ENCODE measurements around the gene MS4A6E.
"Not testable (repeated sequence)": the region's sequence is repeated elsewhere in the genome, so short reads cannot be mapped to it uniquely, and the experiment has no call there.

MS4A6E gene, protein sequence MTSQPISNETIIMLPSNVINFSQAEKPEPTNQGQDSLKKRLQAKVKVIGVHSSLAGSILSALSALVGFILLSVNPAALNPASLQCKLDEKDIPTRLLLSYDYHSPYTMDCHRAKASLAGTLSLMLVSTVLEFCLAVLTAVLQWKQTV

GRCh38 chr11:60326955-60327354, at the start of gene MS4A6E:
Gene MS4A6E (plus strand): TSS chr11:60327255. CDS start chr11:60334896, 7,641 bp downstream.
- DNase-seq (ENCODE audit: low read depth in 2 of 2) = no peak

DNA sequence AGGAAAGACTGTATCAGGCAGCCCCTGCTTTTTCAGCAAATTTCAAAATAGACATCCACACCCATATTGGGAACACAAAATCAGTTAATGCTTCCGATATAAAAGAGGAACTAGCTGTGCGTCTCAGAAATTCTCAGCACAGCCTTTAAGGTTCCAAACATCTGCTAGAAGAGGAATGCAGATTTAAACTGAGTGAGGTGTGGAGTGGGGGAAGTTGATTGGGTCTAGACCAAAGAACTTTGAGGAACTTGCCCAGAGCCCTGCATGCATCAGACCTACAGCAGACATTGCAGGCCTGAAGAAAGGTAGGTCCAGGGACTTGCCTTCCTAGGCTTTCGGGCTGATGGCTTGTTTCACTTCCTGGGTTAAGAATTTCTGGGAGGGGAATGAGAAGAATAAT, 46.6 kb upstream of the MS4A6E start, which contains the start of gene MS4A4A:
Gene MS4A4A, plus strand, starts transcription at position 255 of the 400 bp plus-strand sequence. Its CDS starts 10 bp downstream, at position 265.
- no peak for DNase-seq (ENCODE audit: low read depth in 2 of 2)

DNA sequence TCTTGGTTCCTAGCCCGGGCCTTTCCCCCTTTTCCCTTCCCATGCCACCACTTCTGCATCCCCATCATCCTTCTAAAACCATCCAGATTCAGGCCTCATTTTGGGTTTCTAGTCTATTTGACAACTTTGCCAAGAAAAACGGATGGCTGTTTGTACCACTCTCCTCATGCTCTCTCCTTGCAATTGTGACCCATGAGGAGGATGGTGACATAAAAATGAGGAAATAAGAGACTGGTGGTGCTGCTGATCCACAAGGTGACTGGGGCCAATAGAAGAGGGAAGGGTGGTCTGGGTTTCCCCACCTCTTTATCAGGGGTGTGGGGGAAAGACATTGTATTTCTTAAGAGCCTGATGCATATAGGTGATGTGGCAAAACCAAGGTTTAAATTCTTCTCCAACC, 45.6 kb upstream of the MS4A6E start:
- DNase-seq (ENCODE audit: low read depth in 2 of 2) = no peak

DNA sequence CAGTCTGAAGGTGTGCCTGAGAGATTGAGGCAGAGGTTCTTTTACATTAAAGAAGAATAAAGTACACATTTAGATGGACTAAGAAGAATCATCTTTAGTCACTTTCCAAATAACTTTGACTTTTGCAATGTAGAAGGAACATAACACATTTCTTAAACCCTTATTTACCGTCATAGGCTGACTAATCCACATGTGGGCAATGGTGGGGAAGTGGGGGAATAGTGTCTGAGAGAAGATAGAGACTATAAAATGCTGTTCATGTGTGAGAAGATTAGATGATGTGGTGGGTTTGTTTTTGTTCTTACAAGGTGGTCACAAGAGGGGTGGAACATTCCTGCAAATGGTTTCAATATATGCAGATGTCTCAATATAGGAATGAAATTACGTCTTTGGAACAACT, 44.8 kb upstream of the MS4A6E start:
- no peak for DNase-seq (ENCODE audit: low read depth in 2 of 2)

DNA sequence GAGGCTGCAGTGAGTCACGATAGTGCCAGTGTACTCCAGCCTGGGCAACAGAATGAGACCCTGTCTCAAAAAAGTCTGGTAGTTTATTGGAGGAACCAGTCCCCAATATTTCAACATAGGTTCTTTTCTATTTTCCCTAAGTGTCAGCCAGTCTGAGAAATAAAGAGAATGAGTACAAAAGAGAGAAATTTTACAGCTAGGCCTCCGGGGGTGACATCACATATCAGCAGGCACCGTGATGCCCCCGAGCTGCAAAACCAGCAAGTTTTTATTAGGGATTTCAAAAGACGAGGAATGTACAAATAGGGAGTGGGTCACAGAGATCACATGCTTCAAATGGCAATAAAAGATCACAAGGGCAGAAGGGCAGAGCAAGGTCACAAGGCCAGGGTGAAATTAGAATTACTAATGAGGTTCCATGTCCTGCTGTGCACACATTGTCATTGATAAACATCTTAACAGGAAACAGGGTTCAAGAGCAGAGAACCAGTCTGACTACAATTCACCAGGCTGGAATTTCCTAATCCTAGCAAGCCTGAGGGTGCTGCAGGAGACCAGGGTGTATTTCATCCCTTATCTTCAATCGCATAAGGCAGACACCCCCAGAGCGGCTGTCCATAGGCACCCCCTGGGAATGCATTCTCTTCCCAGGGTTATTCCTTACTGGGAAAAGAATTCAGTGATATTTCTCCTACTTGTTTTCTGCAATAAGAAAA, 41.5 kb upstream of the MS4A6E start:
- DNase-seq (ENCODE audit: low read depth in 2 of 2) = not testable (repeated sequence)

DNA sequence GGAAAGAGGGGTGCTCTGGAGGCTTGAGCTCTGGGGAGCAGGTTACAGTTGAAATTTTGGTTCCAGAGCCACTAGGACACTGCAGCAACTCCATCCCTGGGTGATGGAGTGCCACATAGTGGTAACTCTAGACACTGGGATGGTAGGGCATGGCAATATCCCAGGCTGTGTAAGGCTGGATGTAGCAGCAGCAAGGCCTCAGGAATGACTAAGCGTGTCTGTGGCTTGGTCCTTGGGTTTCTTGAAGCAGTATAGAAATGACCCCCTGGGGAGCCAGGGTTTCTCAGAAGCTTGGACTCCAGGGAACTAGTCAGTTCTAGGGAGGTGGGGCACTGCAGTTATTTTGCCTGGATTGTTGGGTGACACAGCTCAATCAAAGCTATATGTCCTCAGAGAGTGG, 38.5 kb upstream of the MS4A6E start:
- DNase-seq (ENCODE audit: low read depth in 2 of 2) = no peak

- no peak for DNase-seq (ENCODE audit: low read depth in 2 of 2)
These were observed 34.9 kb upstream of the MS4A6E start for GRCh38 chr11:60292145-60292544.

DNA sequence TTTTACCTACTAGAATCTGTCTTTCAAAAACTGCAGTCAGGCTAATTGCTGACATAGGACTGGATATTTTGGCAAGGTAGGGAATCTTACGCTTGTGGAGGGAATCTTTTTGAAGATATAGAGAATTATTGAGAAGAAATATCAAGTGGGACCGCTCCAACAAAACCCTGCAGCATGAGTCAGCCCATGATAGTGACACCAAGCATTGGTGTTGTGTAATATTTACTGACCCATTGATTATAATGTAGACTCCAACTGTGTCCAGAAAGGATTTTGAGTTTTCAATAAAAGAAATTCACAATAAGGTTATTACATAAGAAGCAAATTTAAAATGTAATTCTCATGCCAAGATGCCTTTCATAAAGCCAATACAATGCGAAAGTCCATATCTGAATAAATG, 25.9 kb upstream of the MS4A6E start:
- DNase-seq (ENCODE audit: low read depth in 2 of 2) = no peak

DNA sequence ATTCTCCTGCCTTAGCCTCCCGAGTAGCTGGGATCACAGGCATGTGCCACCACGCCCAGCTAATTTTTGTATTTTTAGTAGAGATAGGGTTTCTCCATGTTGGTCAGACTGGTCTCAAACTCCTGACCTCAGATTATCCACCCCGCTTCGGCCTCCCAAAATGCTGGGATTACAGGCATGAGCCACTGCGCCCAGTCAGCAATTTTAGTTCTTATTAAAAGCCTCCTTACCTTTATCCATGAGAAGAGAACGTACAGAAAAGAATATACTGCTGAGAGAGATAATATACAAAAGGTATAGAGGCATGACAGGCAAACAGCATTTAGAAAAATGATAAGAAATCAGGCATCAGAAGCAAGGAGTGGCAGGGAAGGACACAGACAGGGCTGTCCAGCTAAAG, 25.2 kb upstream of the MS4A6E start:
- DNase-seq (ENCODE audit: low read depth in 2 of 2) = not testable (repeated sequence)

- DNase-seq (ENCODE audit: low read depth in 2 of 2) = no peak
These were observed 23.4 kb upstream of the MS4A6E start for GRCh38 chr11:60303661-60304060.

DNA sequence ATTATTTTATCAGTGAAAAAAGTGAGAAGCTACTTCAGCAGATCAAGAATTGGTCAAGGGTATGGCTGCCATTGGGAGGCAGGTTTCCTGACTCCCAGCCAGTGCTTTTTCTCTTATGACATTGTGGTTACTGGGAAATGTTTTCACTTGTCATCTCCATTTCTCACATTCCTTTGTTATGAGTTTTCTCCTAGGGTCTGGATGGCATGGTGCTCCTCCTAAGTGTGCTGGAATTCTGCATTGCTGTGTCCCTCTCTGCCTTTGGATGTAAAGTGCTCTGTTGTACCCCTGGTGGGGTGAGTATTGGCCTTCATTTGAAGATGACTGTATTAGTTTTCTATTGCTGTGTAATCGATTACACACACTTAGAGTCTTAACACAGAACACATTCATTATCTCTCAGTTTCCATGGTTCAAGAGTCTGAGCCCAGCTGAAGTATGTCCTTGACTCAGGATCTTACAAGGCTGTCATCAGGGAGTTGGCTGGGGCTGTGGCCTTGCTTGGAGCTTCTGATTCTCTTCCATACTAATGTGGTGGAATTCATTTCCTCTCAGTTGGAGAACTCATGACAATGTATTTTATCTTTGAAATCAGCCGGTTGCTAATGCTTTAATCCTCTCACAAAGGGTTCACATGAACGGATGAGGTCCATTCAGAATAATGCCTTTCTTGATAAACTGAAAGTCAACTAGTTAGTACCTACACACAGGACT, 21.0 kb upstream of the MS4A6E start:
- no peak for DNase-seq (ENCODE audit: low read depth in 2 of 2)

DNA sequence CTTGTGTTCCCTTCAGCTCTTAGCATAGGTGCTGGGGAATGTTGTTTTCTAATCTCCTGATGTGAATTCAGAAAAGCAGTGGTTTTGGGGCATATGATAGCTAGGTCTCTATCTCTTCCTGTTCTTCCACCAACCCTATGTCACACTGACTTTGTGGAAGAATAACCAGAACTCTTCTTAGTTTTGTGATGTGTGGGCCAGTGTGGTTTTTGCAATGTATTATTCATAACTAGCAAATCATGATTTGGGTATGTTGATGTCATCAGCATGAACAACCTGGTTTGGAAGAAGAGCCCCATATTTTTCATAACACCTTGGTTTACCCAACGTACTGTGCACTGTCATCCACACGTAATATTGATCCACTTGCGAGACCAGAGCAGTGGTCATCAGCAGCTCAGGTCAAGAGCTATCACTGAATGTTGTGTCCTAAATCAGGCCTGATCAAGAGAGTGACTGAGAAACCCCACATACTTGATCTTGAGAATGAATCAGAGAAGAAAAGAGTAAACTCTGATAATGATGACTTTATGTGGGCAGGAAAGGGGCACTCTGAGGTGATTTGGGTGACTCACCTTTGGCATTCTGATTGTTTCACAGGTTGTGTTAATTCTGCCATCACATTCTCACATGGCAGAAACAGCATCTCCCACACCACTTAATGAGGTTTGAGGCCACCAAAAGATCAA, 19.4 kb upstream of the MS4A6E start:
- peak in 1 of 2 experiments; percentile 0 for DNase-seq (ENCODE audit: low read depth in 2 of 2)

- DNase-seq (ENCODE audit: low read depth in 2 of 2) = no peak
These were observed 16.6 kb upstream of the MS4A6E start for GRCh38 chr11:60310407-60310998.

- DNase-seq (ENCODE audit: low read depth in 2 of 2) = no peak
These were observed 12.3 kb upstream of the MS4A6E start for GRCh38 chr11:60314635-60315321.

DNA sequence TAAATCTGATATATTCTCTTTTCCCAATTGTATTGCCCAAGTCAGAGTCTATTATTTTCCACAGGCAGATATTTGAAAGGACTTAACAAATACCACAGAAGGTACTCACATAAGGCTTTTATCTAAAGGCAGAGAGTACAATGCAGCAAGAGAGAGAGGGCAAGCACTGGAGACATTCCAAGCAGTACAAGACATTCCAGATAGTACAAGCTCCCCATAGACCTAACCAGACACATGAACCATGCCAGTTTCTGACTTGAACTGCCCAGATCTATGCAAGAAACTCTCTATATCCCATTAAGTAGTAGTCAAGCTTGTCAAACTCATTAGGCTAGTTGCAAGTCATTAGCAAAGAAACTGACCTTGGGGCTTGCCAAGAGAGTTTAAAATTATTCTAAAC, 11.2 kb upstream of the MS4A6E start:
- DNase-seq (ENCODE audit: low read depth in 2 of 2) = no peak

GRCh38 chr11:60316317-60316716, 10.7 kb upstream of the MS4A6E start:
- DNase-seq (ENCODE audit: low read depth in 2 of 2) = no peak

GRCh38 chr11:60318726-60319125, 8.3 kb upstream of the MS4A6E start:
- no peak for DNase-seq (ENCODE audit: low read depth in 2 of 2)

DNA sequence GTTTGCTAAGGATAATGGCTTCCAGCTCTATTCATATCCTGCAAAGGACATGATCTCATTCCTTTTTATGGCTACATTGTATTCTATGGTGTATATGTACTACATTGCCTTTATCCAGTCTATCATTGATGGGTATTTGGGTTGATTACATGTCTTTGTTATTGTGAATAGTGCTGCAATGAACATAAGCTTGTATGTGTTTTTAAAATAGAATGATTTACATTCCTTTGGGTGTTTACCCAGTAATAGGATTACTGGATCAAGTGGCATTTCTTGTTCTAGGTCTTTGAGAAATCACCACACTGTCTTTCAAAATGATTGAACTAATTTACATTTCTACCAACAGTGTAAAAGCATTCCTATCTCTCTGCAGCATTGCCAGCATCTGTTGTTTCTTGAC, 6.0 kb upstream of the MS4A6E start:
- DNase-seq (ENCODE audit: low read depth in 2 of 2) = no peak

- DNase-seq (ENCODE audit: low read depth in 2 of 2) = no peak
These were observed 1.4 kb downstream of the MS4A6E start for GRCh38 chr11:60328460-60328859.

GRCh38 chr11:60332846-60333245, 5.8 kb downstream of the MS4A6E start:
- DNase-seq (ENCODE audit: low read depth in 2 of 2) = no peak

DNA sequence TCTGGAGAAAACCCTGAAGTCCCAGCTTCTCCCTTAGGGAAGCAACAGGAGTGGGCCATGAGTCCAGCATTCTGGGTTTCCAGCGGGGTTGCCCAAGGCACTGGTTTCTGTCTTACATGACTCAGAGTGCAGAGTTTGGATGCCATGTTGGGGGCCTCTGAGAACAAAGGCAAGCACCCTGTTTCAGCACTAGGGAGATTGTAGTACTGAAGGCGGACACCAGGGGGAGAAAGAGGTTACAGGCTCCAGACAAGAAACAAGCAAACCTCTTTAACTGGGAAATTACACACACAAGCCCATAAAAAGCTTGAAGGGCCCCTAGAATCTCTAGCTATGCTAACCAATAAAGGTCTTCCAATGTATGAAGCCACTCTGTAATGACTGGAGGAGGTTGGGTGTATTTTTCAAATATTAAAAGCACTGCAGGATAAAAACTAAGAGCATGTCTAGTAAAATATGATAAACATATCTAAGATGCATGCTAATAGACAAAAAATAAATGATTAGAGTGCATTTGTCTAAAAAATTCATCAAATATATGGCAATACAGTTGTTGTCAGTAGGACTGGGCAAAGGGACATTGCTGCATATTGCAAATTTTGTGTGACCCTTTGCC, 7.1 kb downstream of the MS4A6E start:
- DNase-seq (ENCODE audit: low read depth in 2 of 2) = peak; percentile 25 to 63
